T-cell (primary cell): Measurements from ENCODE around the gene B4GAT1. TPM values are rescaled to one million over a fixed set of nuclear protein-coding genes. Genes with fewer than 3 reads are reported as not detected.

Source experiments
- ATAC-seq, 4 experiments: fragments of 200-7000 bp in 3 of 4; fragments of 150-1000 bp in 1 of 4; cut with Tn5 transposase; replicated peaks in 1 of 4; 1 replicate in 3 of 4; 2 replicates in 1 of 4; pipeline ENCODE4 v1.10.0; 2021; ENCODE audit warnings: moderate library complexity in 3 of 4, mild to moderate bottlenecking in 2 of 4, moderate number of reproducible peaks in 1 of 4
- CTCF ChIA-PET, 2 donors: fragments of 300-600 bp; sonication (Branson Sonifier 250); formaldehyde crosslinking; loops; one replicate each; lab custom pipeline; 2022; ENCODE audit warnings: antibody characterized with exemption in 2 of 2; lab: Charles Lee
- POLR2A ChIA-PET, 2 donors: fragments of 300-600 bp; sonication (Branson Sonifier 250); formaldehyde crosslinking; loops; one replicate each; lab custom pipeline; 2022; ENCODE audit warnings: antibody characterized with exemption in 2 of 2; lab: Charles Lee
- DNase-seq, 35 experiments: peaks; one replicate each; pipeline versions ENCODE4 v3.0.0 to v3.0.0-alpha.2; 2013 to 2023
- H3K27ac ChIP-seq: one replicate; pipeline ENCODE4 v1.5.1; 2013; ENCODE audit warnings: low read length
- H3K27me3 ChIP-seq, 2 experiments: replicated peaks in 1 of 2; 1 replicate in 1 of 2; 2 replicates in 1 of 2; pipeline versions ENCODE4 v1.6.1 to v1.7.0; 2013; ENCODE audit warnings: low read length in 1 of 2, mixed read lengths in 1 of 2; ENCODE audit not compliant: control insufficient read depth in 2 of 2, insufficient read depth in 2 of 2; ENCODE audit errors: extremely low read depth in 1 of 2
- H3K36me3 ChIP-seq, 2 donors: 1 replicate in 1 of 2; 2 replicates in 1 of 2; pipeline versions ENCODE4 v1.6.1 to v1.7.0; 2013; ENCODE audit warnings: low read length in 1 of 2; ENCODE audit not compliant: control insufficient read depth in 2 of 2, insufficient read depth in 1 of 2; ENCODE audit errors: extremely low read depth in 1 of 2
- H3K4me1 ChIP-seq, 2 experiments: 1 replicate in 1 of 2; 2 replicates in 1 of 2; pipeline versions ENCODE4 v1.6.1 to v1.7.0; 2013; ENCODE audit warnings: low read length in 2 of 2, mixed read lengths in 1 of 2; ENCODE audit not compliant: insufficient read depth in 2 of 2, control insufficient read depth in 1 of 2; ENCODE audit errors: extremely low read depth in 1 of 2
- H3K4me3 ChIP-seq, 2 donors: 1 replicate in 1 of 2; 2 replicates in 1 of 2; pipeline versions ENCODE4 v1.5.1 to v1.7.0; 2013; ENCODE audit warnings: mild to moderate bottlenecking in 2 of 2, low read length in 1 of 2, moderate library complexity in 1 of 2; ENCODE audit not compliant: control insufficient read depth in 1 of 2; ENCODE audit errors: extremely low read depth in 1 of 2
- H3K9me3 ChIP-seq: 2 replicates; pipeline ENCODE4 v1.7.0; 2013
- H3K27ac Mint-ChIP-seq, 2 donors: one replicate each; pipeline ENCODE4 v1.8.0; 2020 to 2021; ENCODE audit warnings: mild to moderate bottlenecking in 2 of 2, mixed read lengths in 2 of 2
- H3K27me3 Mint-ChIP-seq, 2 donors: one replicate each; pipeline ENCODE4 v1.8.0; 2021 to 2022; ENCODE audit warnings: mixed read lengths in 2 of 2
- H3K36me3 Mint-ChIP-seq: one replicate; pipeline ENCODE4 v1.8.0; 2021; ENCODE audit warnings: mixed read lengths
- H3K4me1 Mint-ChIP-seq, 3 donors: one replicate each; pipeline ENCODE4 v1.8.0; 2020 to 2022; ENCODE audit warnings: mixed read lengths in 3 of 3, mild to moderate bottlenecking in 1 of 3
- H3K4me3 Mint-ChIP-seq, 3 donors: one replicate each; pipeline ENCODE4 v1.8.0; 2020 to 2022; ENCODE audit warnings: mild to moderate bottlenecking in 3 of 3, mixed read lengths in 3 of 3, moderate library complexity in 3 of 3
- H3K9me3 Mint-ChIP-seq, 3 donors: one replicate each; pipeline ENCODE4 v1.8.0; 2020 to 2022; ENCODE audit warnings: mixed read lengths in 3 of 3
- WGBS: methylation state at CpG from one replicate; pipeline ENCODE4 v1.1.5; 2013; ENCODE audit warnings: missing lambda C conversion rate; ENCODE audit not compliant: insufficient coverage; 5-methylcytosine and 5-hydroxymethylcytosine counted together
- total RNA-seq, 35 experiments: library from RNA in 6 of 35; stranded (reverse) in 6 of 35; fragments of 120-200 nt in 1 of 35; gene quantifications; one replicate each; pipeline versions ENCODE4 v1.2.1 to v1.2.4 and lab custom pipeline; 2013 to 2026

The B4GAT1 gene
- total RNA-seq, 5 donors from 2014 or later (not counting 1 experiment from before 2014, with no cell fraction given) = 4.0 to 9.2 (median 7.9) TPM

DNA sequence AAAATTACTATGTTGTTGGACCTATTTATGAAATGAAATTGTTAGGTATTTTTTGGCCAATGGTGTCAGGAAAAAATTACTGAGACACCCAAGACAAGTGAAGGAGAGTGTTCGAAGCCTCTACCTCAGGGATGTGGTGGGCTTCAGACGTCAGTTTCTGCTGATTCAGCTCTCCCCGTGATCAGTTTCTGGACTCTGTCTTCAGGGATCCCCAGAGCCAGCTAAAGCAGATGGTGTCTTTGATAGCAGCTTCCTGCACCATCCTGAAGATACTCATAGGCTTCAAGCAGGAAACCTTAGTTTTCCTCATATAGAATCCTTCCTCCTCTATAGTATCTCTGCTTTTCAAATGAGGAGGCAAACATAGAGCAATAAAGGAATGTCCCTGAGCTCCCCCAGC, 38.0 kb downstream of the B4GAT1 start:
- Histone ChIP-seq H3K4me3 (no peak overlapping the region), H3K9me3 (no peaks in the 10 kb centered on the region), H3K4me1 (peaks cover 7 to 31% of the 10 kb centered on the region in 2 experiments), H3K27ac (no peak overlapping the region), H3K27me3 (peaks cover 0 to 12% of the 10 kb centered on the region in 2 experiments), H3K36me3 (no peaks in the 10 kb centered on the region)
- no peak overlapping the region for H3K4me3 Mint-ChIP-seq
- H3K9me3 Mint-ChIP-seq = no peaks in the 10 kb centered on the region
- peaks cover 8 to 16% (median 13%) of the 10 kb centered on the region in 3 donors for H3K4me1 Mint-ChIP-seq
- H3K36me3 Mint-ChIP-seq = no peaks in the 10 kb centered on the region
- POLR2A ChIA-PET = no interaction called here
- ATAC-seq (no peak), DNase-seq (no peak)
- H3K27ac Mint-ChIP-seq = no peak overlapping the region
- WGBS = 33% methylated on average over 2 of the region's 3 CpGs
- H3K27me3 Mint-ChIP-seq = no peaks in the 10 kb centered on the region
- CTCF ChIA-PET = no interaction called here

DNA sequence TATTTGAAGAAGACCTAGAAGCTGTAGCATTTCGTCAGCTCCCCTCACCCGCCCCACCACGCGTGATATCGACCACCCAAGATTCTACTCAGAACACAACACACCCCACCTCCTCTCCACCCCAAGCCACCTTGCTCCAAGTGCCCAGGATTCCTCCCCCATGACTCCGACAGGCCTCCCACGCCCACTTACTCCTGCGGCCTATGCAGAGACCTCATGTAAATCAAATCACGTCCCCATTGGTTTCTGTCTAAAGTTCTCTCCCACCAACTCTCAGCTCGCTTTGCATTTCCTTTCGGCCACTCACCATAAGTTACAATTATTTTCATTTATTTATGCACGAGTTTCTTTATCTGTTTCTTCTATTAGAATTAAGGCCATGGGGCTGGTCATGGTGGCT, 44.8 kb downstream of the B4GAT1 start:
- 83% methylated on average over 7 of the region's 12 CpGs for WGBS
- H3K4me1 Mint-ChIP-seq = no peaks in the 10 kb centered on the region
- CTCF ChIA-PET = no interaction called here
- no peak for ATAC-seq
- H3K36me3 ChIP-seq = no peaks in the 10 kb centered on the region
- DNase-seq = no peak
- H3K4me3 Mint-ChIP-seq = no peak overlapping the region
- H3K9me3 ChIP-seq = no peaks in the 10 kb centered on the region
- no peaks in the 10 kb centered on the region for H3K27me3 Mint-ChIP-seq
- H3K4me3 ChIP-seq = no peak overlapping the region
- POLR2A ChIA-PET = no interaction called here
- no peaks in the 10 kb centered on the region for H3K4me1 ChIP-seq
- H3K27me3 ChIP-seq = peaks cover 0 to 14% of the 10 kb centered on the region in 2 experiments
- no peaks in the 10 kb centered on the region for H3K9me3 Mint-ChIP-seq
- H3K27ac Mint-ChIP-seq = no peak overlapping the region
- H3K36me3 Mint-ChIP-seq = no peaks in the 10 kb centered on the region
- no peak overlapping the region for H3K27ac ChIP-seq

GRCh38 chr11:66299186-66299585, 48.2 kb downstream of the B4GAT1 start:
- no peaks in the 10 kb centered on the region for H3K36me3 ChIP-seq
- Mint-ChIP-seq H3K36me3 (no peaks in the 10 kb centered on the region), H3K4me3 (no peak overlapping the region), H3K27ac (no peak overlapping the region), H3K27me3 (peaks cover 0 to 3% of the 10 kb centered on the region in 2 donors), H3K4me1 (no peaks in the 10 kb centered on the region), H3K9me3 (no peaks in the 10 kb centered on the region)
- ATAC-seq (no peak), DNase-seq (no peak)
- H3K4me3 ChIP-seq = no peak overlapping the region
- H3K27ac ChIP-seq = no peak overlapping the region
- ChIA-PET POLR2A (no interaction called here), CTCF (interaction anchor here in 1 of 2 donors (1.4 kb wide), 1 partner anchor 13 kb away, joined by 3 read pairs; no protein-coding TSS in a partner anchor)
- H3K27me3 ChIP-seq = peaks cover 0 to 20% of the 10 kb centered on the region in 2 experiments
- H3K4me1 ChIP-seq = no peaks in the 10 kb centered on the region
- no CpG with 5 or more reads among the region's 3 CpGs for WGBS
- no peaks in the 10 kb centered on the region for H3K9me3 ChIP-seq

DNA sequence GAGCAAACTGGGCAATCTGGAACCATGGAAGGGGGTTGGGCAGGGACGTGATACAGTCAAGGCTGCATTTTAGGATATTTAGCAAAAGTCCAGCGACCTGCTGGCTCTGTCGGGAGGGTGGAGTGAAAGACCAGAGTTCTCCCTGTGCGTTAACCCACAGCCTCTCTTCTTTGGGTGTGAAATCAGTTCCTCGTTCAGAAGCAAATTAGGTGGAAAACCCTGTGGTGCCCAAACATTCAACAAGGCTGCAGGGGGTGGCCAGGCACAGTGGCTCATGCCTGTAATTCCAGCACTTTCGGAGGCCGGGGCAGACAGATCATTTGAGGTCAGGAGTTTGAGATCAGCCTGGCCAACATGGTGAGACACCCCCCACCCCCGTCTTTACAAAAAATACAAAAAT, 49.8 kb downstream of the B4GAT1 start:
- POLR2A ChIA-PET = no interaction called here
- H3K27ac Mint-ChIP-seq = no peak overlapping the region
- no peak for DNase-seq
- H3K36me3 Mint-ChIP-seq = no peaks in the 10 kb centered on the region
- H3K27me3 Mint-ChIP-seq = peaks cover 9 to 14% of the 10 kb centered on the region in 2 donors
- Histone ChIP-seq H3K4me1 (peaks cover 0 to under 1% of the 10 kb centered on the region in 2 experiments), H3K9me3 (no peaks in the 10 kb centered on the region), H3K27me3 (peaks cover 0 to 33% of the 10 kb centered on the region in 2 experiments), H3K27ac (no peak overlapping the region), H3K36me3 (no peaks in the 10 kb centered on the region), H3K4me3 (no peak overlapping the region)
- peaks cover 3 to 4% (median 3%) of the 10 kb centered on the region in 3 donors for H3K4me1 Mint-ChIP-seq
- CTCF ChIA-PET = interaction anchor here in 1 of 2 donors (0.6 to 0.7 kb wide), 2 partner anchors 235 to 372 kb away, joined by 3 read pairs; no protein-coding TSS in a partner anchor
- no peak for ATAC-seq
- no peak overlapping the region for H3K4me3 Mint-ChIP-seq
- WGBS = 70% methylated on average over 5 of the region's 8 CpGs
- H3K9me3 Mint-ChIP-seq = no peaks in the 10 kb centered on the region

Other genes with a start within 250 kb of the B4GAT1 start
- 10 to 100 TPM; 36.9 to 52.9 (median 43.9) TPM for gene KLC2, start 89.9 kb downstream of the B4GAT1 start, total RNA-seq
- 10 to 100 TPM; 60.7 to 98.8 (median 95.2) TPM for gene RAB1B, start 79.0 kb downstream of the B4GAT1 start, total RNA-seq
- gene CNIH2, start 69.5 kb downstream of the B4GAT1 start, total RNA-seq = 1 to 10 TPM; 1.9 to 9.9 (median 2.7) TPM
- gene YIF1A, start 58.5 kb downstream of the B4GAT1 start, total RNA-seq = 10 to 100 TPM; 24.5 to 63.3 (median 56.9) TPM
- under 1 TPM in 4 of 5 donors, not detected in 1; 0.19 to 0.33 (median 0.23) TPM for gene TMEM151A, start 55.7 kb downstream of the B4GAT1 start, total RNA-seq
- gene CD248, start 30.6 kb downstream of the B4GAT1 start, total RNA-seq = 10 to 100 TPM in 2 of 5 donors, 1 to 10 TPM in 3; 2.5 to 14.7 (median 8.7) TPM
- 10 to 100 TPM in 2 of 5 donors, 1 to 10 TPM in 3; 5.0 to 11.7 (median 8.3) TPM for gene RIN1, start 11.2 kb downstream of the B4GAT1 start, total RNA-seq
- 10 to 100 TPM; 42.9 to 58.8 (median 54.8) TPM for gene BRMS1, start 2.5 kb downstream of the B4GAT1 start, total RNA-seq
- gene SLC29A2, start 24.1 kb upstream of the B4GAT1 start, total RNA-seq = 10 to 100 TPM in 3 of 5 donors, 1 to 10 TPM in 2; 8.5 to 14.7 (median 14.4) TPM
- gene NPAS4, start 73.4 kb upstream of the B4GAT1 start, total RNA-seq = not detected
- 10 to 100 TPM; 23.5 to 29.4 (median 27.2) TPM for gene MRPL11, start 91.2 kb upstream of the B4GAT1 start, total RNA-seq
- 10 to 100 TPM; 12.9 to 22.0 (median 13.8) TPM for gene PELI3, start 119.3 kb upstream of the B4GAT1 start, total RNA-seq
- 10 to 100 TPM; 20.7 to 34.6 (median 29.5) TPM for gene DPP3, start 132.8 kb upstream of the B4GAT1 start, total RNA-seq
- gene BBS1, start 163.0 kb upstream of the B4GAT1 start, total RNA-seq = 10 to 100 TPM; 17.0 to 41.6 (median 34.9) TPM
- 10 to 100 TPM; 17.2 to 25.7 (median 23.5) TPM for gene ZDHHC24, start 198.4 kb upstream of the B4GAT1 start, total RNA-seq
- gene ACTN3, start 199.3 kb upstream of the B4GAT1 start, total RNA-seq = under 1 TPM; 0.18 to 0.30 (median 0.23) TPM
- 10 to 100 TPM; 18.2 to 39.3 (median 30.4) TPM for gene CTSF, start 221.0 kb upstream of the B4GAT1 start, total RNA-seq
- gene CCDC87, start 245.4 kb upstream of the B4GAT1 start, total RNA-seq = under 1 TPM; 0.10 to 0.65 (median 0.32) TPM
- 10 to 100 TPM; 32.3 to 69.5 (median 58.3) TPM for gene CCS, start 245.6 kb upstream of the B4GAT1 start, total RNA-seq